NCI-H82 (cell line): ENCODE results near the gene ALDOC.

ENCODE experiments used
- DNase-seq: peaks from one replicate; lab custom pipeline; 2025; lab: John Stamatoyannopoulos, UW

Gene ALDOC

GRCh38 chr17:28552176-28552999 lies 24.3 kb downstream of the ALDOC start, which contains the start of gene UNC119:
UNC119 (minus strand) TSS chr17:28552624; CDS start chr17:28552557, 67 bp downstream.
- peak; percentile 92 for DNase-seq

GRCh38 chr17:28551421-28552175 lies 25.1 kb downstream of the ALDOC start:
- peak; percentile 69 for DNase-seq

- DNase-seq: peak; percentile 55
Observed at GRCh38 chr17:28550858-28551257, 25.8 kb downstream of the ALDOC start.

- peak; percentile 99 for DNase-seq
Observed at GRCh38 chr17:28549236-28550132, 27.2 kb downstream of the ALDOC start.

- DNase-seq: no peak
Observed at GRCh38 chr17:28548417-28549130, 28.1 kb downstream of the ALDOC start.

- DNase-seq: peak; percentile 75
Observed at GRCh38 chr17:28547623-28548416, 28.9 kb downstream of the ALDOC start.

GRCh38 chr17:28547096-28547622 lies 29.5 kb downstream of the ALDOC start:
- no peak for DNase-seq

- peak; percentile 67 for DNase-seq
Observed at GRCh38 chr17:28545787-28546415, 30.8 kb downstream of the ALDOC start.

- DNase-seq: no peak
Observed at GRCh38 chr17:28545141-28545503, 31.6 kb downstream of the ALDOC start.

- DNase-seq: no peak
Observed at GRCh38 chr17:28544402-28545140, 32.1 kb downstream of the ALDOC start.

- DNase-seq: no peak
Observed at GRCh38 chr17:28541439-28541838, 35.3 kb downstream of the ALDOC start.

- no peak for DNase-seq
Observed at GRCh38 chr17:28540231-28540630, 36.5 kb downstream of the ALDOC start.

GRCh38 chr17:28538296-28538895 lies 38.3 kb downstream of the ALDOC start:
- DNase-seq: no peak

GRCh38 chr17:28537219-28537610 lies 39.5 kb downstream of the ALDOC start:
- DNase-seq: no peak

- DNase-seq: no peak
Observed at GRCh38 chr17:28536532-28537218, 40.0 kb downstream of the ALDOC start.

GRCh38 chr17:28534740-28535375 lies 41.8 kb downstream of the ALDOC start:
- no peak for DNase-seq

- no peak for DNase-seq
Observed at GRCh38 chr17:28533091-28533807, 43.4 kb downstream of the ALDOC start.
